HG03460 (cell line): ENCODE data around the gene SLC43A1.
A peak's percentile ranks its signal among the peaks of the same experiment; 100 is the strongest.

Experiments
- ATAC-seq: cut with Tn5 transposase; IDR thresholded peaks from one replicate; pipeline ENCODE4 v1.9.1; 2021; ENCODE audit not compliant: unreplicated experiment

SLC43A1 gene

GRCh38 chr11:57529012-57529411 is 13.5 kb upstream of the SLC43A1 start:
- no peak for ATAC-seq

- ATAC-seq = no peak
These were observed 11.6 kb upstream of the SLC43A1 start for GRCh38 chr11:57527056-57527631.

GRCh38 chr11:57523419-57523818 is 7.9 kb upstream of the SLC43A1 start:
- no peak for ATAC-seq

GRCh38 chr11:57521116-57521515 is 5.6 kb upstream of the SLC43A1 start:
- ATAC-seq = no peak

- no peak for ATAC-seq
These were observed 550 bp upstream of the SLC43A1 start for GRCh38 chr11:57516061-57516443.

GRCh38 chr11:57514538-57515331 is 767 bp downstream of the SLC43A1 start:
- ATAC-seq = peak; percentile 44

GRCh38 chr11:57513911-57514537 is 1.5 kb downstream of the SLC43A1 start:
- peak; percentile 36 for ATAC-seq

- ATAC-seq = no peak
These were observed 2.1 kb downstream of the SLC43A1 start for GRCh38 chr11:57513452-57513795.

GRCh38 chr11:57512646-57513451 is 2.7 kb downstream of the SLC43A1 start:
- ATAC-seq = no peak

GRCh38 chr11:57511741-57512430 is 3.6 kb downstream of the SLC43A1 start:
- ATAC-seq = no peak

GRCh38 chr11:57508341-57509170 is 6.9 kb downstream of the SLC43A1 start:
- no peak for ATAC-seq

- ATAC-seq = no peak
These were observed 9.0 kb downstream of the SLC43A1 start for GRCh38 chr11:57506522-57506921.

- no peak for ATAC-seq
These were observed 11.0 kb downstream of the SLC43A1 start for GRCh38 chr11:57504511-57504910.

- ATAC-seq = no peak
These were observed 12.6 kb downstream of the SLC43A1 start for GRCh38 chr11:57502870-57503269.

- no peak for ATAC-seq
These were observed 13.1 kb downstream of the SLC43A1 start for GRCh38 chr11:57502376-57502775.

GRCh38 chr11:57501953-57502352 is 13.5 kb downstream of the SLC43A1 start:
- ATAC-seq = no peak

- ATAC-seq = no peak
These were observed 14.6 kb downstream of the SLC43A1 start for GRCh38 chr11:57500926-57501325.

- no peak for ATAC-seq
These were observed 15.0 kb downstream of the SLC43A1 start for GRCh38 chr11:57500515-57500914.

GRCh38 chr11:57499983-57500461 is 15.5 kb downstream of the SLC43A1 start:
- ATAC-seq = peak; percentile 13

GRCh38 chr11:57499413-57499982 is 16.0 kb downstream of the SLC43A1 start:
- peak; percentile 100 for ATAC-seq
